Activated CD4-positive, alpha-beta memory T cell treated with anti-CD3 and anti-CD28 coated beads for 36 hours (primary cell): ENCODE results near the gene LYST. TPM values are rescaled to one million over a fixed set of nuclear protein-coding genes. Genes with fewer than 3 reads are reported as not detected.

Experiments used
- CTCF ChIA-PET: fragments of 350-600 bp; sonication (Branson Sonifier 250); formaldehyde crosslinking; loops from one replicate; lab custom pipeline; 2021; ENCODE audit warnings: antibody characterized with exemption, inconsistent platforms; lab: Charles Lee
- POLR2A ChIA-PET: fragments of 350-600 bp; sonication (Branson Sonifier 250); formaldehyde crosslinking; loops from one replicate; lab custom pipeline; 2021; ENCODE audit warnings: antibody characterized with exemption; lab: Charles Lee
- DNase-seq: peaks from one replicate; pipeline ENCODE4 v3.0.0-alpha.2; 2020
- H3K27ac Mint-ChIP-seq: one replicate; pipeline ENCODE4 v1.8.0; 2021; ENCODE audit warnings: mixed read lengths
- H3K27me3 Mint-ChIP-seq: one replicate; pipeline ENCODE4 v1.8.0; 2021; ENCODE audit warnings: mixed read lengths
- H3K36me3 Mint-ChIP-seq: one replicate; pipeline ENCODE4 v1.8.0; 2021; ENCODE audit warnings: mixed read lengths
- H3K4me1 Mint-ChIP-seq: one replicate; pipeline ENCODE4 v1.8.0; 2021; ENCODE audit warnings: low read depth, mixed read lengths
- H3K4me3 Mint-ChIP-seq: one replicate; pipeline ENCODE4 v1.8.0; 2021; ENCODE audit warnings: mild to moderate bottlenecking, mixed read lengths
- H3K9me3 Mint-ChIP-seq: one replicate; pipeline ENCODE4 v1.8.0; 2021; ENCODE audit warnings: mixed read lengths
- intact Hi-C: fragments of 100-400 bp; cut with micrococcal nuclease; formaldehyde crosslinking; loops from one replicate; pipeline ENCODE4 v1.15.1; 2023
- total RNA-seq, 2 experiments: library from RNA; stranded (reverse); gene quantifications; one replicate each; pipeline ENCODE4 v1.2.3, GENCODE V29; 2021

The LYST gene
- total RNA-seq, 2 experiments from 2014 or later, result 26.5 to 28.0 TPM

GRCh38 chr1:235669277-235669676, 197.4 kb downstream of the LYST start:
- H3K9me3 Mint-ChIP-seq, result peaks cover 46% of the 10 kb centered on the region
- H3K4me1 Mint-ChIP-seq, result no peaks in the 10 kb centered on the region
- no peak overlapping the region for H3K27ac Mint-ChIP-seq
- intact Hi-C loops, result no loop called here
- ChIA-PET POLR2A (no interaction called here), CTCF (no interaction called here)
- no peak for DNase-seq
- peaks cover 61% of the 10 kb centered on the region for H3K36me3 Mint-ChIP-seq
- no peaks in the 10 kb centered on the region for H3K27me3 Mint-ChIP-seq
- no peak overlapping the region for H3K4me3 Mint-ChIP-seq

GRCh38 chr1:235663628-235664027, 203.1 kb downstream of the LYST start:
- no peak overlapping the region for H3K4me3 Mint-ChIP-seq

GRCh38 chr1:235661568-235661967, 205.1 kb downstream of the LYST start:
- peaks cover 25% of the 10 kb centered on the region for H3K36me3 Mint-ChIP-seq
- H3K27me3 Mint-ChIP-seq, result no peaks in the 10 kb centered on the region
- no peaks in the 10 kb centered on the region for H3K9me3 Mint-ChIP-seq
- no peak overlapping the region for H3K27ac Mint-ChIP-seq
- H3K4me1 Mint-ChIP-seq, result no peaks in the 10 kb centered on the region
- no peak overlapping the region for H3K4me3 Mint-ChIP-seq
- POLR2A ChIA-PET, result no interaction called here
- no peak for DNase-seq
- CTCF ChIA-PET, result no interaction called here
- intact Hi-C loops, result no loop called here

More at GRCh38 chr1:235663628-235664027, 203.1 kb downstream of the LYST start:
- DNase-seq, result no peak
- H3K4me1 Mint-ChIP-seq, result no peaks in the 10 kb centered on the region
- H3K27me3 Mint-ChIP-seq, result no peaks in the 10 kb centered on the region
- CTCF ChIA-PET, result no interaction called here
- no peak overlapping the region for H3K27ac Mint-ChIP-seq
- peaks cover 30% of the 10 kb centered on the region for H3K36me3 Mint-ChIP-seq
- H3K9me3 Mint-ChIP-seq, result no peaks in the 10 kb centered on the region
- POLR2A ChIA-PET, result no interaction called here
- intact Hi-C loops, result no loop called here

DNA sequence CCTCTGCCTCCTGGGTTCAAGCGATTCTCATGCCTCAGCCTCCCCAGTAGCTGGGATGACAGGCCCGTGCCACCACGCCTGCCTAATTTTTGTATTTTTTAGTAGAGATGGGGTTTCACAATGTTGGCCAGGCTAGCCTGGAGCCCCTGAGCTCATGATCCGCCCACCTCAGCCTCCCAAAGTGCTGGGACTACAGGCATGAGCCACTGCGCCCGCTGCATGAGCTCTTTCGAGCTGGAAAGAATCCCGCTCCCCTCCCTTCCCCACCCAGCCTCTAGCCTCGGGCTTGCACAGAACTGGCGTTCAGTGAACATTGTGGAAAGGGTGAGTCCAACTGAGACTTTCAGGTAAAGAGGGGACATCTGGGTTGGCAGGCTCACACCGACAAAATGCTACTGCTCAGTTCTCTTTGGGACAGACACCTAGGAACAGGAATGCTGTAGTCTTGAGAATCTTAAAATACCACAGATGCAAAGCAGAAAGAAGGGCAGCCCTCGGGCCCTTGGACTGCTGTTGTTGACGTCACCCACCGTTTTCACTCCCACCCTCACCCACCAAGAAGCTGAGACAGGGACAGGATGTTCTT, 207.4 kb downstream of the LYST start:
- POLR2A ChIA-PET, result no interaction called here
- CTCF ChIA-PET, result no interaction called here
- H3K4me1 Mint-ChIP-seq, result no peaks in the 10 kb centered on the region
- no peak overlapping the region for H3K4me3 Mint-ChIP-seq
- intact Hi-C loops, result no loop called here
- peaks cover 7% of the 10 kb centered on the region for H3K27me3 Mint-ChIP-seq
- H3K27ac Mint-ChIP-seq, result no peak overlapping the region
- no peaks in the 10 kb centered on the region for H3K9me3 Mint-ChIP-seq
- H3K36me3 Mint-ChIP-seq, result peaks cover 22% of the 10 kb centered on the region
- DNase-seq, result no peak

DNA sequence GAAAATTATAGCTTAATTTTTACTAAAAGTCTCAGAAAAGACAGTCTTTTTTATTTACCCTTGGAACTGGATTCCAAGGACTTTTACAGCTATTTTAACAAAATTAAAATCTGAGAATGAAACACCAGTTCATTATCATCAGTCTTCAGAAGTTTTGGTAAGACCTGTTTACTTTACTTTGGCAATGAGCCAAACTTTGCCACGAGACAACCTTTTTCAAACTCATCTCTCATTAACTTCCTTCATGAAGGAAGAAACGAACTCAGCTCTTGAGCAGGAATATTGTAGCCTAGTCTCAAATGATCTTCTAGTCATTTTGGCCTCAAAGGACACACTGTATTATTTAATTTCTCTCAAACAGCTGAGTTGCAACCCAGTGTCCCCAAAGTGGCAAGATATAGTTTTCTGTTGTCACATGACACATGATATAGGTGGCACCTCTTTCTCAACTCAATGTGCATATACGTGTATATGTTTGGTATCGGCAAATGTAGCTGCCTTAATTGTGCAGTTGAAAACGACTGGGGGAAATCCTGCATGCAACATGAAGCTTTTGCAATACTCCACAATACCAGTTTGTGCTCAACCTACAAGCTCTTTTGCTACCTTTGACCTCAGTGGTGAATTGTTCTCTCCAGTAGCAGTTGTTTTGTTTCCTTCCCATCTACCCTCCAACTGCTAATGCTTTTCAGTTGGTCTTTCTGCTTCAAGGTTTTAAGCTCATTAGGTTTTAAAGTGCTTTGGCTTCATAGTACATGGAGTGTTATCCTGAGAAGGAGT, 208.8 kb downstream of the LYST start:
- Mint-ChIP-seq H3K27me3 (peaks cover 17% of the 10 kb centered on the region), H3K27ac (no peak overlapping the region), H3K9me3 (peaks cover 2% of the 10 kb centered on the region), H3K4me3 (no peak overlapping the region), H3K36me3 (peaks cover 15% of the 10 kb centered on the region), H3K4me1 (no peaks in the 10 kb centered on the region)
- DNase-seq, result no peak
- ChIA-PET CTCF (interaction anchor here (1.1 to 1.9 kb wide), 3 partner anchors 16 to 144 kb away, joined by 3 to 5 read pairs (median 3); no protein-coding TSS in a partner anchor), POLR2A (interaction anchor here (0.7 kb wide), 1 partner anchor 21 kb away, joined by 3 read pairs; no protein-coding TSS in a partner anchor)
- intact Hi-C loops, result no loop called here

DNA sequence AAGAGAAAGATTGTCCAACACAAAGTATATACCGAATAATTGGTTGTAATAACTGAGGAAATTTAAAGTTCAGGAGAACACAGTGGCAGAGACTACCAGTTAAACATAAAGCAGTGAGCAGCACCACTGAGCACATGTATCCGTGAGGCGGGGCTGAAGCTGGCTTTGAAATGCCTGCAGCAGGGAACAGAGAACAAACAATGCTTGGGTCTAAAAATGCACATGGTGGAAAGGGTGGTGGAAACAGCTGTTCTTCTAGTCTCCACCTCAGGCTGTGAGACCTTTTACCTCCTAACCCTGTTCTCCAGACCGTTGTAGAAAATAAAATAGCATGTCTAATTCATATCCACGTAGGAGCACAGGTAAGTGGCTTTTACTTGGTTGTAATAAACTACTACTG, 209.4 kb downstream of the LYST start:
- H3K36me3 Mint-ChIP-seq, result peaks cover 11% of the 10 kb centered on the region
- CTCF ChIA-PET, result interaction anchor here (1.1 to 1.9 kb wide), 2 partner anchors 15 to 143 kb away, joined by 3 to 5 read pairs; no protein-coding TSS in a partner anchor
- H3K27ac Mint-ChIP-seq, result no peak overlapping the region
- peaks cover 2% of the 10 kb centered on the region for H3K9me3 Mint-ChIP-seq
- peaks cover 22% of the 10 kb centered on the region for H3K27me3 Mint-ChIP-seq
- no peak overlapping the region for H3K4me3 Mint-ChIP-seq
- POLR2A ChIA-PET, result interaction anchor here (0.7 kb wide), 1 partner anchor 22 kb away, joined by 3 read pairs; no protein-coding TSS in a partner anchor
- no peak for DNase-seq
- no peaks in the 10 kb centered on the region for H3K4me1 Mint-ChIP-seq
- intact Hi-C loops, result no loop called here

GRCh38 chr1:235652364-235652763, 214.3 kb downstream of the LYST start:
- H3K4me1 Mint-ChIP-seq, result peaks cover 4% of the 10 kb centered on the region
- POLR2A ChIA-PET, result no interaction called here
- intact Hi-C loops, result no loop called here
- H3K27me3 Mint-ChIP-seq, result peaks cover 49% of the 10 kb centered on the region
- H3K4me3 Mint-ChIP-seq, result no peak overlapping the region
- H3K9me3 Mint-ChIP-seq, result peaks cover 2% of the 10 kb centered on the region
- H3K36me3 Mint-ChIP-seq, result no peaks in the 10 kb centered on the region
- no peak for DNase-seq
- H3K27ac Mint-ChIP-seq, result no peak overlapping the region
- CTCF ChIA-PET, result no interaction called here

DNA sequence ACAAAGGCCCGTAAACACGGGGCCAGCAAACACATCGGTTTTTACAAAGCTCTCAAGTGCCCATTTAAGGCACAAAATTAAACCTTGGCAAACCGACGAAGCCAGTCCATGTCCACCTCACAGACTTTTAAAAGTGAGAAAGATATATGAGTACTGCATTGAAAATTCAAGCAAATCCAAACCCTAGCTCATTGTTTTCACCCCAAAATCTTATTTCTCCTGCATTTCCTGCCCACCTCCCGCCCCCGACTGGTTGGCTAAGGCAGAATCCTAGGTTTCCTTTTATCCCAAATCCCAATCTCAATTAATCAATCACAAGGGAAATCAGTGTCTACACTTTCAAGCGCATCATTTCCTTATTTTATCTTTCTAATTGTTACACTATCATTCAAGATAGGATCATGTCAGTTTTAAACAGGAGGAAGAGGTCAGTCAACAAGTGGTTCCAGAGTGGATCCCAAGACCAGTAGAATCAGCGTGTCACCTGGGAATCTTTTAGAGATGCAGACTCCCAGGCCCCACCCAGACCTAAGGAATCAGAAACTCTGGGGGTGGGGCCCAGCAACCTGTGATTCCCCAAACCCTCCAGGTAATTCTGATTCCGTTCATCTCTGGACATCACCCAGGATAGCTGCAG, 215.4 kb downstream of the LYST start:
- peaks cover 59% of the 10 kb centered on the region for H3K27me3 Mint-ChIP-seq
- peaks cover 2% of the 10 kb centered on the region for H3K9me3 Mint-ChIP-seq
- no peak overlapping the region for H3K27ac Mint-ChIP-seq
- CTCF ChIA-PET, result no interaction called here
- DNase-seq, result no peak
- POLR2A ChIA-PET, result no interaction called here
- no peak overlapping the region for H3K4me3 Mint-ChIP-seq
- H3K4me1 Mint-ChIP-seq, result peaks cover 4% of the 10 kb centered on the region
- H3K36me3 Mint-ChIP-seq, result no peaks in the 10 kb centered on the region
- intact Hi-C loops, result no loop called here

DNA sequence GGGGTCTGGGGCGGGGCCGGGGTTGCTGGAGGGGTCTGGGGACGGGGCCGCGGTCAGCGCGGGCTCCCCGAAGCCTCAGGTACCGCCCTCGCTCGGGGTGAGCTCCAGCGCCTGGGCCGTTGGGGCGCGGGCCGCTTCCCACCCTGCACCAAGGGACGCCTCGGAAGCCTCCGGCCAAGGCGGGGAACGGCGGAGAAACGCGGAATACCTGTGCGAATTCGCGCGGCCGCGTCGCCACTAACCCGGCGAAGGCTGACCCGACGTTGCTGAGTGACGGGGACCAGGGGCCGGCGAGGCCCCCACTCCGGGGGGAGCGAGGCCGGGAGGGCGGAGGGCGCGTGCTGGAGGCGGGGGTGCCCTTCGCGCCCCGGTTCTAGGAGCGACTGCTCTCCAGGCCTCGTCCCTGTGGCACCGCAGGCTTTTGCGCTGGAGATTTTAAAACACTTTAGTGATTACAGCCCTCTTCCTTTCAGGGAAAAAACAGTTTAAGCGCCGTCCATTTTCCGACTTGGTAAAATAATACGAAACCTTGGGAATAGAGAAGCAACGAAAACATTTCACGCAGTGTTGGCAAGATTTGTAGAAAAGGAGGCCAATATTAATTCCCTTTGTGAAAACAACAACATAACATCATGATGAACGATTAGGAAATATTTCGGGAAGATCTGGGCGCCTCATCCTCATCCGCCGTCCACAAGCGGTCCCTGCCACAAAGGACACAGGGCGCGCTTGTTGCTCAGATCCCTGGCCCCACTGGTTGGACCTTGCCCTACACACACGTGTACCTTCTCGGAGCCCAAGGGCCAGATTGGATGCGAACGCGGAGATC, 216.2 kb downstream of the LYST start:
- Mint-ChIP-seq H3K27ac (no peak overlapping the region), H3K4me3 (peak overlapping the region; percentile 11), H3K27me3 (peaks cover 62% of the 10 kb centered on the region), H3K4me1 (peaks cover 4% of the 10 kb centered on the region), H3K9me3 (peaks cover 2% of the 10 kb centered on the region), H3K36me3 (no peaks in the 10 kb centered on the region)
- intact Hi-C loops, result no loop called here
- ChIA-PET CTCF (no interaction called here), POLR2A (no interaction called here)
- DNase-seq, result no peak

DNA sequence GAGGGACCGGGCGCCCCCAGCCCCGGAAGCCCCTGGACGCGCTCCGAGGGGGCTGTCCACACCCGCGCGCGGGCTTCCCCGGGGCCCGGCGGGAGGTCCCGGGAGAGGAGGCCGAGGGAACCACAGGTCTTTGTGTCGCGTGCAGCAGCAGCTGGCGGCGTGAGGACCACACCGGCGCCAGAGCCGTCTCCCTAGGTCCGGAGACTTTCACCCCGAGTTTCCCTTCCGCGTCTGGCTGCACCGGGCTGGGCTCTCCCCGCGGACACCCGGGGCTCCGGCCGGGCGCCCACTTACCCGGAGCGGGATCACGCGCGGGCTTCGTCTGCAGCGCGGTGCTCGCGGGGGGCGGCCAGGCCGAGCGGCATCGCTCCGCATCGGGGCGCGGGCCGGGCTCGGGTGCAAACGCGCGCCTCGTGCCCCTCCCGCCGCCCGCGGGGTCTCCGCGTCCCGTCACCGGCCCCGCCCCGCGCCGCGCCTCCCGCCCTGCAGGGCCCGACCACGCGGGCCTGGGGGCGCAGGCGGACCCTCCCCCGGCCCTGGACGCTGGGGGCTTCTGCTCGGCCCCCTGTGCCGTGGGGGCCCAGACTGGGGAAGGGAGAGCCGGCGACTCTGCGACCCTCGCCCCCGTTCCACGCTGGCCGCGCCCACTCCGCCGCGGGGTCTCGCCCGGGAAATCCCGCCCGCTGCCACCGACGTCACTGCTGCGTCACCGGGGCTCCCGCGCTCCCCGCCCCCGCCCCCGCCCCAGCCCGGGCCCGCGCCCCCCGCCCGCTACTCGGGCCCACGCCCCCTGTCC, 217.1 kb downstream of the LYST start, which contains the start of gene GNG4:
Gene GNG4 (minus strand): TSS at position 417 of the 796 bp plus-strand sequence. CDS start 65,946 bp downstream, outside the sequence.
- peak; percentile 26 for DNase-seq
- CTCF ChIA-PET, result interaction anchor here (0.8 kb wide), 1 partner anchor 145 kb away, joined by 3 read pairs; the partner anchor contains the start of gene B3GALNT2
- peaks cover 56% of the 10 kb centered on the region for H3K27me3 Mint-ChIP-seq

More for the DNA sequence above, 217.1 kb downstream of the LYST start, which contains the start of gene GNG4:
- no peak within 1 kb of the TSS for H3K27ac Mint-ChIP-seq
- peaks cover 4% of the 10 kb centered on the region for H3K4me1 Mint-ChIP-seq
- no peaks in the 10 kb centered on the region for H3K36me3 Mint-ChIP-seq
- POLR2A ChIA-PET, result interaction anchor here (1.0 kb wide), 1 partner anchor 145 kb away, joined by 3 read pairs; no protein-coding TSS in a partner anchor
- intact Hi-C loops, result loop anchor here (10.0 kb wide), 1 partner anchor 345 kb away; no protein-coding TSS in a partner anchor
- H3K9me3 Mint-ChIP-seq, result peaks cover 2% of the 10 kb centered on the region
- H3K4me3 Mint-ChIP-seq, result peak within 1 kb of the TSS; percentile 78
